Activated CD4-positive, alpha-beta memory T cell treated with anti-CD3 and anti-CD28 coated beads for 36 hours (primary cell): ENCODE results near the gene FKBP5. TPM values are rescaled to one million over a fixed set of nuclear protein-coding genes. Genes with fewer than 3 reads are reported as not detected.
"Not testable (repeated sequence)": the region's sequence is repeated elsewhere in the genome, so short reads cannot be mapped to it uniquely, and the experiment has no call there.

Experiments used
- CTCF ChIA-PET: fragments of 350-600 bp; sonication (Branson Sonifier 250); formaldehyde crosslinking; loops from one replicate; lab custom pipeline; 2021; ENCODE audit warnings: antibody characterized with exemption, inconsistent platforms; lab: Charles Lee
- POLR2A ChIA-PET: fragments of 350-600 bp; sonication (Branson Sonifier 250); formaldehyde crosslinking; loops from one replicate; lab custom pipeline; 2021; ENCODE audit warnings: antibody characterized with exemption; lab: Charles Lee
- DNase-seq: peaks from one replicate; pipeline ENCODE4 v3.0.0-alpha.2; 2020
- H3K27ac Mint-ChIP-seq: one replicate; pipeline ENCODE4 v1.8.0; 2021; ENCODE audit warnings: mixed read lengths
- H3K27me3 Mint-ChIP-seq: one replicate; pipeline ENCODE4 v1.8.0; 2021; ENCODE audit warnings: mixed read lengths
- H3K36me3 Mint-ChIP-seq: one replicate; pipeline ENCODE4 v1.8.0; 2021; ENCODE audit warnings: mixed read lengths
- H3K4me1 Mint-ChIP-seq: one replicate; pipeline ENCODE4 v1.8.0; 2021; ENCODE audit warnings: low read depth, mixed read lengths
- H3K4me3 Mint-ChIP-seq: one replicate; pipeline ENCODE4 v1.8.0; 2021; ENCODE audit warnings: mild to moderate bottlenecking, mixed read lengths
- H3K9me3 Mint-ChIP-seq: one replicate; pipeline ENCODE4 v1.8.0; 2021; ENCODE audit warnings: mixed read lengths
- intact Hi-C: fragments of 100-400 bp; cut with micrococcal nuclease; formaldehyde crosslinking; loops from one replicate; pipeline ENCODE4 v1.15.1; 2023
- total RNA-seq, 2 experiments: library from RNA; stranded (reverse); gene quantifications; one replicate each; pipeline ENCODE4 v1.2.3, GENCODE V29; 2021

FKBP5 gene
- 100 to 1,000 TPM; 111 to 112 TPM for total RNA-seq

DNA sequence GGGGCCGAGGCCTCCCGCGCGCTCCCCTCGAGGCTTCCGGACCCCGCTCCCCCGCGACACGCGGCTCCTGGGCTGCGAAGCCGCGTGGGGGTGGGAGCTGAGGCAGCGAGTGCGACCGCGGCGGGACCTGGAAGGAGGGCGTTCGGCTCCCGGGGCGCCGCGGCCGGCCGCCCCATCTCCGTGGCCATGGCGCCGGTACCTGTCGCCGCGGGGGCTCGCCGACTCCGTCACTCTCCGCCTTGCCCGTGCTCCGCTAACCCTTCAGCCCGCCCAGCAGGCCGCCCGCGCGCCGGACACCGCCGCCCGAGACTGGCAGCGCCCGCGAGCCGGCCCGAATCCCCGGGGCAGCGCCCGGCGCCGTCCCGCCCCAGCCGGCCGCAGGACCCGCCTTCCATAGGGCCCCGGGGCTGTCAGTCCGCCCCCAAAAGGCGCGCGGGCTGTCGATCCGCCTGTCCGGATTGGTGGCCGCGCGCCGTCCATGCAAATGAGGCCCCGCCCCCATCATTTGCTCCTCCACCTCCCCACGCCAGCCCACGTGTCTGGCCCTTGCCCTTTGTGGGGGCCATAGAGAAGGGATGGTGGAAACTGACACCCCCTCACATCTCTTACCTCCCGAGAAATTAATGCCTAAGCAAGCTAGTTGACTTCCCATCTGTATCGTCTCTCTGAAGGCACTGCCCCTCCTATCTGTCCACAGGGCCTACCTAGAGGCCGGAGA lies at the start of gene FKBP5:
Gene FKBP5 (minus strand): TSS at position 311 of the 718 bp plus-strand sequence. CDS start 46,091 bp downstream, outside the sequence.
- Mint-ChIP-seq H3K9me3 (no peaks in the 10 kb centered on the region), H3K4me3 (peak within 1 kb of the TSS; percentile 92), H3K27me3 (no peaks in the 10 kb centered on the region), H3K4me1 (peaks cover 15% of the 10 kb centered on the region), H3K36me3 (peaks cover 8% of the 10 kb centered on the region), H3K27ac (peak within 1 kb of the TSS; percentile 86)
- POLR2A ChIA-PET, result interaction anchor here (0.6 to 2.8 kb wide), 4 partner anchors 21 to 98 kb away, joined by 3 to 22 read pairs (median 6); no protein-coding TSS in a partner anchor
- CTCF ChIA-PET, result interaction anchor here (0.6 to 4.5 kb wide), 6 partner anchors 15 to 104 kb away, joined by 3 to 30 read pairs (median 3); partner anchors contain the start of gene ARMC12
- intact Hi-C loops, result loop anchor here (1.0 to 2.0 kb wide), 4 partner anchors 22 to 42 kb away; no protein-coding TSS in a partner anchor
- peak; percentile 93 for DNase-seq

DNA sequence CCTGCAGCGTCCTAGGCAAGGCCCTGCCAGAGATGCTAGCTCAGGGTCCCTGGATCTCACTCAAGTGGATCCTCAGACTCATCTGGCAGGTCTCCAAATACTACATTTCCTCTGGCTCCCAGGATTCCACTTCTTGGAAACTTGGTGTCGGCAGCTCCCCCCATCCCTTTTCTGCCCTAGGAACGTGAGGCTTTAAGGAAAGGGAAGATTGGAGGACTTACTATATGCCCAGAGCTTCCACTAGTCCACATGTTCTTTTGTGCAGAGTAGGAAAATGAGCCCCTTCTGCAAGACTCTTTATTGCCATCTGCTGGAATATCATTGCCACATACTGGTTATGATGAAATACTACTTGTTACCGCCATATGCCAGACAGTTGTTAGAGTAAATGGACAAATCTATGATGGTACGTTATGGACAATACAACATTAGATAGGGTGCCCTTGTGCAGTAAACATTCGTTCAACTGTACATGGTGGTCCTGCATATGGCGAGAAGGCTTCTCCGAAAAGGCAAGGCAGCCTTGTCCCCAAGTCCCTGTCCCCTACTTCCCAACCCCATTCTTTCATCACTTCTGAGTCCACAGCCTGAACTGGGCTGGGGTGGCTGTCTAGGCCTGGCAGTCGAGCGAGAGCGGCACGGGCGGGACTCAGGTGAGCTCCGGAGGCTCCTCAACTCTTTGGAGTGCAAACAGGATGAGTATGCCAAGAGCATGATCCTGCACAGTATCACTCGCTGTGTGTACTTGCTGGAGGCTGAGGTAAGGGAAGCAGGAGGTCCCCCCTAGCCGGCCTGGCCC lies 48.9 kb upstream of the FKBP5 start:
- ChIA-PET POLR2A (no interaction called here), CTCF (interaction anchor here (0.6 to 10.4 kb wide), 56 partner anchors 12 to 440 kb away, joined by 3 to 210 read pairs (median 10); partner anchors contain the start of genes DEF6, FKBP5 and TEAD3)
- Mint-ChIP-seq H3K27ac (peak overlapping the region; percentile 33), H3K4me1 (peaks cover 37% of the 10 kb centered on the region), H3K9me3 (no peaks in the 10 kb centered on the region), H3K36me3 (no peaks in the 10 kb centered on the region), H3K4me3 (no peak overlapping the region), H3K27me3 (no peaks in the 10 kb centered on the region)
- DNase-seq, result no peak
- intact Hi-C loops, result loop anchor here (1.0 to 2.0 kb wide), 4 partner anchors 73 to 214 kb away; no protein-coding TSS in a partner anchor

- no peaks in the 10 kb centered on the region for H3K27me3 Mint-ChIP-seq
- no peaks in the 10 kb centered on the region for H3K36me3 Mint-ChIP-seq
- intact Hi-C loops, result loop anchor here (1.0 to 2.0 kb wide), 4 partner anchors 72 to 214 kb away; no protein-coding TSS in a partner anchor
- POLR2A ChIA-PET, result interaction anchor here (0.7 to 1.1 kb wide), 2 partner anchors 15 to 162 kb away, joined by 3 to 4 read pairs; no protein-coding TSS in a partner anchor
- H3K9me3 Mint-ChIP-seq, result no peaks in the 10 kb centered on the region
- H3K4me3 Mint-ChIP-seq, result no peak within 1 kb of the TSS
- H3K27ac Mint-ChIP-seq, result peak within 1 kb of the TSS; percentile 33
- CTCF ChIA-PET, result interaction anchor here (0.6 to 10.4 kb wide), 57 partner anchors 11 to 439 kb away, joined by 3 to 210 read pairs (median 9); partner anchors contain the start of genes DEF6, FKBP5 and TEAD3
- DNase-seq, result no peak
- H3K4me1 Mint-ChIP-seq, result peaks cover 42% of the 10 kb centered on the region
Observed at GRCh38 chr6:35736982-35737412, 48.3 kb upstream of the FKBP5 start, which contains the start of gene ARMC12. TSS of gene ARMC12 (plus strand) at chr6:35737032. CDS start at chr6:35737109, 77 bp downstream.

DNA sequence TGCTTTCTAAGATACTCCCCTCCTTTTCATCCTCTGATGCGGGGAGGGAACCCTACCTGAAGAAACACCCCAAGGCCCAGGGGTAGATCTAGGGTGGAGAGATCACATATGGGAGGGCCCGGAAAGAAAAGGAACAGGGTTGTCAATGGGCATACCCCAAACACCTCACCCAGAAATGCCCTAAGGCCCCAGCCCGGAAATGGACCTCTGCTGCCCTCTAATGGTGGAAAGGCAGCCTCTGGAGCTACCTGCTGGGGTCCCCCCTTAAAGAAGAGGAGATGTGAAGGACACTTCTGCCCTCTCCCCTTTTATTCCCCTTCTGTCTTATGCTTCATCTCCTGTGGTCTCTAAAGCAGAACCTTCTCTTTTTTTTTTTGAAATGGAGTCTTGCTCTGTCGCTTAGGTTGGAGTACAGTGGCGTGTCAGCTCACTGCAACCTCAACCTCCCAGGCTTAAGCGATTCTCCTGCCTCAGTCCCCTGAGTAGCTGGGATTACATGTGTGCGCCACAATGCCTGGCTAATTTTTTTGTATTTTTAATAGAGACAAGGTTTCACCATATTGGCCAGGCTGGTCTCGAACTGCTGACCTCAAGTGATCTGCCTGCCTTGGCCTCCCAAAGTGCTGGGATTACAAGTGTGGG lies 47.7 kb upstream of the FKBP5 start:
- no peak overlapping the region for H3K4me3 Mint-ChIP-seq
- peak; percentile 90 for DNase-seq
- H3K4me1 Mint-ChIP-seq, result peaks cover 44% of the 10 kb centered on the region
- POLR2A ChIA-PET, result interaction anchor here (0.7 to 1.1 kb wide), 2 partner anchors 16 to 161 kb away, joined by 3 to 4 read pairs; no protein-coding TSS in a partner anchor
- H3K27me3 Mint-ChIP-seq, result no peaks in the 10 kb centered on the region
- CTCF ChIA-PET, result interaction anchor here (0.7 to 10.4 kb wide), 52 partner anchors 11 to 438 kb away, joined by 3 to 210 read pairs (median 10); partner anchors contain the start of genes DEF6 and FKBP5
- H3K36me3 Mint-ChIP-seq, result no peaks in the 10 kb centered on the region
- intact Hi-C loops, result loop anchor here (2.0 kb wide), 1 partner anchor 72 kb away; no protein-coding TSS in a partner anchor
- H3K27ac Mint-ChIP-seq, result peak overlapping the region; percentile 8
- no peaks in the 10 kb centered on the region for H3K9me3 Mint-ChIP-seq

- Mint-ChIP-seq H3K27me3 (no peaks in the 10 kb centered on the region), H3K4me1 (peaks cover 51% of the 10 kb centered on the region), H3K27ac (no peak overlapping the region), H3K4me3 (no peak overlapping the region), H3K9me3 (no peaks in the 10 kb centered on the region), H3K36me3 (no peaks in the 10 kb centered on the region)
- DNase-seq, result no peak
- POLR2A ChIA-PET, result no interaction called here
- CTCF ChIA-PET, result interaction anchor here (0.5 to 10.4 kb wide), 28 partner anchors 10 to 214 kb away, joined by 3 to 210 read pairs (median 26); partner anchors contain the start of gene FKBP5
- intact Hi-C loops, result no loop called here
Observed at GRCh38 chr6:35735452-35735851, 46.7 kb upstream of the FKBP5 start.

GRCh38 chr6:35734319-35734718 lies 45.6 kb upstream of the FKBP5 start:
- DNase-seq, H3K27ac Mint-ChIP-seq, H3K9me3 Mint-ChIP-seq, H3K36me3 Mint-ChIP-seq, H3K27me3 Mint-ChIP-seq, H3K4me3 Mint-ChIP-seq: not testable (repeated sequence)
- ChIA-PET POLR2A (interaction anchor here (0.6 to 4.2 kb wide), 2 partner anchors 44 to 46 kb away, joined by 3 to 22 read pairs; partner anchors contain the start of gene FKBP5), CTCF (interaction anchor here (0.9 to 10.4 kb wide), 8 partner anchors 16 to 213 kb away, joined by 3 to 210 read pairs (median 4); no protein-coding TSS in a partner anchor)
- intact Hi-C loops, result loop anchor here (5.0 kb wide), 1 partner anchor 432 kb away; no protein-coding TSS in a partner anchor
- peaks cover 62% of the 10 kb centered on the region for H3K4me1 Mint-ChIP-seq

DNA sequence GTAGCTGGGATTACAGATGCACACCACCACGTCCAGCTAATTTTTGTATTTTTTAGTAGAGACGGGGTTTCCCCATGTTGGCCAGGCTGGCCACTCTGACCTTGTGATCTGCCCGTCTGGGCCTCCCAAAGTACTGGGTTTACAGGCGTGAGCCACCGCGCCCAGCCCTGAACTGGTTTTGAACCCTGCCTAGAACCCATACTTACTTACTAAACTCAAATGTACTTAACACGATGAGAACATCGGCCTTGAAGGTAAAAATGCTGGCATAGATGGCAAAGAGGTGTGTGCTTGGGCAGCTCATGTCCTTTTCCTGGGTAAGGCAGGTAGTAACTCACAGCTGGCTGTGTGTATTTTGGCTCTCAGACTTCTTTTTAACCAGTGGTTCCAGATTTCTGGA lies 44.9 kb upstream of the FKBP5 start:
- Mint-ChIP-seq H3K27me3 (no peaks in the 10 kb centered on the region), H3K4me1 (peaks cover 68% of the 10 kb centered on the region), H3K9me3 (no peaks in the 10 kb centered on the region), H3K27ac (peak overlapping the region; percentile 49), H3K36me3 (no peaks in the 10 kb centered on the region), H3K4me3 (no peak overlapping the region)
- CTCF ChIA-PET, result interaction anchor here (0.9 to 10.4 kb wide), 7 partner anchors 15 to 212 kb away, joined by 3 to 210 read pairs (median 13); no protein-coding TSS in a partner anchor
- no peak for DNase-seq
- intact Hi-C loops, result loop anchor here (2.0 to 5.0 kb wide), 3 partner anchors 15 to 431 kb away; no protein-coding TSS in a partner anchor
- POLR2A ChIA-PET, result interaction anchor here (1.2 to 4.2 kb wide), 2 partner anchors 14 to 45 kb away, joined by 4 to 22 read pairs; partner anchors contain the start of gene FKBP5

DNA sequence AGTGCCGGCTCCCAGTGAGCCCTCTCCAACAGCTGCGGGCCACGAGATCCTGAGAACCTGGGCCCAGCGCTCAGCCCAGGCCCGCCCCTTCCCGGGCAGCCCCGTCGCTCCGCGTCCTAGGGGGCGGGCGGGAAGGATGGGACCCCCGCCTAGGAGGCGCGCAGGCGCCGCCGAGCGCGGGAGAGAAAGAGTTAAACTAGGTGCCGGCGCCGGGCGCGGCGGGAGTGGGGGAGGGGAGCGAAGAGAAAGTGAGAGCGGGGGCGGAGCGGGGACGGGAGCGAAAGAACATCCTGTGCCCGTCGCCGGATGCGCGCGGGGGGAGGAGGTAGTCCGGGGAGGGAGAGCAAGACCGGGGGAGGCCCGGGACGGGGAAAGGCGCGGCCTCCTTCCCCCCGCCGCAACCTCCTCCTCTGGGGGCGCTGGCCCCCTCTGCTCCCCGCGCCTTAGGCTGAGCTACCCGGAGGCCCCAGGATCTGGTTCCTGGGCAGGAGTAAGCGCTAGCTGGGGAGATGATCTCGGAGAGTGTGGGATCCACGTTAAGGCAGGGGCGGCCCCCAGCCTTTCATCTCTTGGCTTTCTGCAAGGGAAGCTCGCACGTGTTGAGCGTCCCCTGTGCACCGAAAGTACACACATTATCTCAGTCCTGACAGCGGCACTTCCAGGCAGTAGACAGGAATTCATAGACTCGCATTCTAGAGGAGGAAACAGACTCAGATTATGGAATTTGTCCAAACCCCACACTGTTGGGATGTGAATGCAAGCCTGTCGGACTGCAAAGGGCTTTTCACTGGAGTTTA lies 43.2 kb upstream of the FKBP5 start:
- Mint-ChIP-seq H3K4me1 (peaks cover 78% of the 10 kb centered on the region), H3K27me3 (no peaks in the 10 kb centered on the region), H3K36me3 (no peaks in the 10 kb centered on the region), H3K9me3 (no peaks in the 10 kb centered on the region), H3K4me3 (peak overlapping the region; percentile 81), H3K27ac (peak overlapping the region; percentile 89)
- DNase-seq, result peak; percentile 97
- ChIA-PET CTCF (interaction anchor here (0.6 to 10.4 kb wide), 11 partner anchors 12 to 210 kb away, joined by 3 to 210 read pairs (median 3); no protein-coding TSS in a partner anchor), POLR2A (interaction anchor here (0.7 to 4.2 kb wide), 8 partner anchors 13 to 94 kb away, joined by 3 to 22 read pairs (median 4); partner anchors contain the start of gene FKBP5)
- intact Hi-C loops, result loop anchor here (1.0 to 5.0 kb wide), 5 partner anchors 13 to 430 kb away; partner anchors contain the start of gene RPL10A

GRCh38 chr6:35731414-35731735 lies 42.7 kb upstream of the FKBP5 start:
- POLR2A ChIA-PET, result interaction anchor here (1.5 to 4.2 kb wide), 3 partner anchors 12 to 50 kb away, joined by 5 to 22 read pairs (median 11); partner anchors contain the start of gene FKBP5
- Mint-ChIP-seq H3K27me3 (no peaks in the 10 kb centered on the region), H3K36me3 (no peaks in the 10 kb centered on the region), H3K4me3 (peak overlapping the region; percentile 81), H3K9me3 (no peaks in the 10 kb centered on the region), H3K4me1 (peaks cover 82% of the 10 kb centered on the region), H3K27ac (peak overlapping the region; percentile 89)
- DNase-seq, result peak; percentile 96
- CTCF ChIA-PET, result interaction anchor here (0.6 to 10.4 kb wide), 3 partner anchors 40 to 149 kb away, joined by 3 to 210 read pairs (median 3); no protein-coding TSS in a partner anchor
- intact Hi-C loops, result loop anchor here (1.0 to 5.0 kb wide), 2 partner anchors 263 to 429 kb away; partner anchors contain the start of gene RPL10A
